ENCODE results near the gene SPOPL.

The SPOPL gene

DNA sequence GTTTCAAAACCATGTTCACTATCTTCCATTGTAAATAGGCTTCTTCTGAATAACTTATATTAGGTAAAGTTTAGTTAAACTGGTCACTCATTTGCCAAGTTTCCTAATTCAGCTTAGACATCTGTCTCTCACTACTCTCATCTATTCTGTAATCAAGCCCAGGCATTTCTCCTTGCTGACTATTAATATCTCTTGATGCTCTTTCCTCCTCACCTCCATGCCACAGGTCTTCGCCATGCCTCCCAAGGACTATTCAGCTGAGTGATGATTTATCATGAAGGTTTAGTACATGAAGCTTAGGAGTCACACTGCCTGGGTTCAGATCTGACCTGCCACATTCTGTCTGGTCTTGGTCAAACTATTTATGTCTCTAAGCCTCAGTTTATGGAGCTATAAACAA, 115.5 kb downstream of the SPOPL start:
- TF ChIP-seq CTCF (IDR thresholded peaks at IDR 0.05; ENCODE audit: insufficient read depth, low read length) (no peak), POLR2AphosphoS5 (IDR thresholded peaks at IDR 0.05; ENCODE audit: low read depth) (no peak), SPI1 (IDR thresholded peaks at IDR 0.05; ENCODE audit: borderline replicate concordance, low read depth) (no peak)
- H3K4me3 ChIP-seq (replicated peaks; ENCODE audit: insufficient read depth, low read length), result no peak overlapping the region
- DNase-seq (ENCODE audit: low read depth in 1 of 2, low spot score in 1 of 2), result no peak
- H3K27ac ChIP-seq (replicated peaks), result no peak overlapping the region
- peaks cover 2% of the 10 kb centered on the region for H3K27me3 ChIP-seq (ENCODE audit: insufficient read depth, poor library complexity, severe bottlenecking)

- H3K27me3 ChIP-seq (ENCODE audit: insufficient read depth, poor library complexity, severe bottlenecking), result peaks cover 2% of the 10 kb centered on the region
- no peak for DNase-seq (ENCODE audit: low read depth in 1 of 2, low spot score in 1 of 2)
- TF ChIP-seq GABPA (IDR thresholded peaks at IDR 0.05; ENCODE audit: low read depth) (no peak), REST (IDR thresholded peaks at IDR 0.05; ENCODE audit: insufficient replicate concordance, low read depth) (no peak), CTCF (IDR thresholded peaks at IDR 0.05; ENCODE audit: insufficient read depth, low read length) (no peak)
- no peak overlapping the region for H3K4me3 ChIP-seq (replicated peaks; ENCODE audit: insufficient read depth, low read length)
- H3K27ac ChIP-seq (replicated peaks), result no peak overlapping the region
Observed at GRCh38 chr2:138618971-138619370, 117.4 kb downstream of the SPOPL start.

- TF ChIP-seq GABPA (IDR thresholded peaks at IDR 0.05; ENCODE audit: low read depth), result no peak
- no peak for TF ChIP-seq SPI1 (IDR thresholded peaks at IDR 0.05; ENCODE audit: borderline replicate concordance, low read depth)
- TF ChIP-seq REST (IDR thresholded peaks at IDR 0.05; ENCODE audit: insufficient replicate concordance, low read depth), result no peak
- TF ChIP-seq CTCF (IDR thresholded peaks at IDR 0.05; ENCODE audit: insufficient read depth, low read length), result no peak
- TF ChIP-seq POLR2AphosphoS5 (IDR thresholded peaks at IDR 0.05; ENCODE audit: low read depth), result no peak
- Histone ChIP-seq H3K27ac (replicated peaks) (no peak overlapping the region), H3K4me3 (replicated peaks; ENCODE audit: insufficient read depth, low read length) (no peak overlapping the region), H3K27me3 (ENCODE audit: insufficient read depth, poor library complexity, severe bottlenecking) (peaks cover 2% of the 10 kb centered on the region)
- DNase-seq (ENCODE audit: low read depth in 1 of 2, low spot score in 1 of 2), result no peak
Observed at GRCh38 chr2:138620431-138620830, 118.9 kb downstream of the SPOPL start.

DNA sequence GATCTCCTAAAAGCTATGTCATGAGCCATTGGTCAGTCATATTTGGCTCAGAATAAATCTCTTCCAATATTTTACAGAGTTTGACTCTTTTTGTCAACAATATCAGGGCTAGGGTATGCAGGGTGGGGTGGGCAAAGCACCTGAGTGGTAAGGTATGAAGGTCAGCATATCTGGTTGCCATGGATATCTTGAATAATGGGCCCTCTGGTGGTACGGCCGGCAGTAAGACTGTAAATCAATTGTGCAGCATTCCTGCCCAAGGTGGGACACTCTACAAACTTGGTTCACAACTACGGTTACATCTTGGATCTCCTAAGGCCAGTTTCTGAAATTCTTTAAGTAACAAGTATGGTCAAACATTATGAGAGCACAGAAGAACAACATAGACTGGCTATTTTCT, 119.6 kb downstream of the SPOPL start:
- no peak for TF ChIP-seq SPI1 (IDR thresholded peaks at IDR 0.05; ENCODE audit: borderline replicate concordance, low read depth)
- TF ChIP-seq GABPA (IDR thresholded peaks at IDR 0.05; ENCODE audit: low read depth), result no peak
- no peak for TF ChIP-seq CTCF (IDR thresholded peaks at IDR 0.05; ENCODE audit: insufficient read depth, low read length)
- no peak for TF ChIP-seq POLR2AphosphoS5 (IDR thresholded peaks at IDR 0.05; ENCODE audit: low read depth)
- no peak for TF ChIP-seq REST (IDR thresholded peaks at IDR 0.05; ENCODE audit: insufficient replicate concordance, low read depth)
- H3K27me3 ChIP-seq (ENCODE audit: insufficient read depth, poor library complexity, severe bottlenecking), result peaks cover 2% of the 10 kb centered on the region
- no peak for DNase-seq (ENCODE audit: low read depth in 1 of 2, low spot score in 1 of 2)
- no peak overlapping the region for H3K27ac ChIP-seq (replicated peaks)
- H3K4me3 ChIP-seq (replicated peaks; ENCODE audit: insufficient read depth, low read length), result no peak overlapping the region
